ENCODE results near the gene GOLGA8H. TPM values are rescaled to one million over a fixed set of nuclear protein-coding genes. Genes with fewer than 3 reads are reported as not detected.
"Not testable (repeated sequence)": the region's sequence is repeated elsewhere in the genome, so short reads cannot be mapped to it uniquely, and the experiment has no call there.

Gene GOLGA8H
- total RNA-seq, 1 donor from 2014 or later: 0.37 TPM

DNA sequence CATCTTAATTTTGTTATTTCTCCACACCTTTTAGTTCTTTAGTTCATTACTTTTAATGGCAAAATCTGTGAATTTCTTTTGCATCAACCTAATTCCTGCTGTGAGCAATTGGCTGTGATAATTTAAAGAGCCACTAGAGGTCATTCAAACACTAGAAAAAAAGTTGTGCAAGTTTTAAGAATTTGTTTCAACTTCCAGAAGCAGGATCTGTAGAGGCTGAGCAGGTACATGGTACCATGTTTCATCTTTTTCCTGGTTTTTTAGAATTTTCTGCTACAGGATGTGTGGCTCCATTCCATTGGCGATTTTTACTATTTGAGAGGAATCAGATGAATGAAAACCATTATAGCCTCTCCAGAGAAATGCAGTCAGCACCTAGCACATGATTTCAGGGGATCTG is 57.3 kb downstream of the GOLGA8H start:
- H3K9me3 Mint-ChIP-seq; H3K4me3 Mint-ChIP-seq (ENCODE audit: low read depth); H3K27ac Mint-ChIP-seq; H3K4me1 Mint-ChIP-seq (ENCODE audit: low read depth); DNase-seq (ENCODE audit: low spot score); H3K27me3 Mint-ChIP-seq (ENCODE audit: low read depth): not testable (repeated sequence)
- intact Hi-C loops (cut with micrococcal nuclease): loop anchor here (10.0 kb wide), 1 partner anchor 94 kb away; no protein-coding TSS in a partner anchor
- peaks cover 37% of the 10 kb centered on the region for H3K36me3 Mint-ChIP-seq (ENCODE audit: low read depth)

Other genes starting within 250 kb of the GOLGA8H start
- 2.1 TPM in 1 of 2 replicates, not detected in the other for gene CHRFAM7A, start 210.5 kb upstream of the GOLGA8H start, total RNA-seq
- gene GOLGA8R, start 189.8 kb upstream of the GOLGA8H start, total RNA-seq: 2.9 and 3.0 TPM in 2 replicates
- gene GOLGA8Q, start 52.0 kb upstream of the GOLGA8H start, total RNA-seq: 1.3 and 1.4 TPM in 2 replicates